Right lobe of liver (tissue), 4 donors: ENCODE measurements around the gene INSIG1.

ENCODE experiments used
- CTCF ChIP-seq, 4 donors: fragments of 200-600 bp in 3 of 4; fragments of 450-650 bp in 1 of 4; IDR thresholded peaks; one replicate each; pipeline versions ENCODE4 v1.5.1 to v1.8.0; 2016 to 2022; ENCODE audit warnings: antibody characterized with exemption in 4 of 4, mild to moderate bottlenecking in 2 of 4
- POLR2A ChIP-seq: fragments of 450-650 bp; IDR thresholded peaks from one replicate; pipeline ENCODE4 v1.6.1; 2017; ENCODE audit warnings: antibody characterized with exemption, mild to moderate bottlenecking
- donor health status: DM: no; HTN: no; CAD: no.
- donor health status: DM: no; HTN: no; CAD: no.
- donor health status: DM: no; HTN: yes; CAD: no.

- no peak for TF ChIP-seq CTCF (IDR thresholded peaks at IDR 0.05)
- TF ChIP-seq POLR2A, result no peak
Observed at GRCh38 chr7:155279787-155280445, 17.8 kb upstream of the INSIG1 start.
